Measurements from ENCODE around the gene CAMK1G.

CAMK1G gene

DNA sequence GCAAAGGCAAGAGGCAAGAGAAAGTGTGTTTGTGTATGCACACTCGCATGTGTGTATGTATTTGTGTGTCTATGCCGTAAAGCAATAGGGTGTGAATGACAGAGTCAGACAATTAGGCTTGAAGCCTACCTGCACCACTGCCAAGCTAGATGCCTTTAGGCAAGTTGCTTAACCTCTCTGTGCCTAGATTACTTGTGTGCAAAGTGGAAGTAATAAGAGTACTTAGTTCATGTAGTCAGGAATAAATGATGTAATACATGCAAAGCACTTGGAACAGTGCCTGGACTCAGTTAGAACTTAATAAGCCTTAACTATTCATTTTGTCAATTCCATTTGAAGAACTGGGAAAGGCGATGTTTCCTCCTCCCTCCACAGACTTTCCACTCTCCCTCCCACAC lies 37.0 kb downstream of the CAMK1G start:
- DNase-seq, result peak; percentile 31

DNA sequence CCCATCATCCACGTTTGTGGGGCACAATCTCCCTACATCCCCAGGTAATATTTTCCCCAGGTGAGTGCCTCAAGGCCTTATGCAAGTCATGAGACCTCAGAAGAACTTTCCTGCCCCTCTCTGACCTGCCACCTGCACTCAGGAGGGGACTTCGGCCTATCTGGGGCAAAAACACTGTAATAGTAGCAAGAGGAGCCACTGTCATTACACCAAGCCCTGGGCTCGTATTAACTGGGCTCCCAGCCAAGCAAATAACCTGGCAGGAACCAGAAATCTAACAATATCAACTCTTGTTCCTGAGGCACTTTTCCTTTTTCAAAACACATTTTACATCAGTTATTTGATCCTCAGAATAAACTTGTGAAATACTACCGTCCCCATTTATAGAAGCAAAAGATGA lies 37.8 kb downstream of the CAMK1G start:
- no peak for DNase-seq

DNA sequence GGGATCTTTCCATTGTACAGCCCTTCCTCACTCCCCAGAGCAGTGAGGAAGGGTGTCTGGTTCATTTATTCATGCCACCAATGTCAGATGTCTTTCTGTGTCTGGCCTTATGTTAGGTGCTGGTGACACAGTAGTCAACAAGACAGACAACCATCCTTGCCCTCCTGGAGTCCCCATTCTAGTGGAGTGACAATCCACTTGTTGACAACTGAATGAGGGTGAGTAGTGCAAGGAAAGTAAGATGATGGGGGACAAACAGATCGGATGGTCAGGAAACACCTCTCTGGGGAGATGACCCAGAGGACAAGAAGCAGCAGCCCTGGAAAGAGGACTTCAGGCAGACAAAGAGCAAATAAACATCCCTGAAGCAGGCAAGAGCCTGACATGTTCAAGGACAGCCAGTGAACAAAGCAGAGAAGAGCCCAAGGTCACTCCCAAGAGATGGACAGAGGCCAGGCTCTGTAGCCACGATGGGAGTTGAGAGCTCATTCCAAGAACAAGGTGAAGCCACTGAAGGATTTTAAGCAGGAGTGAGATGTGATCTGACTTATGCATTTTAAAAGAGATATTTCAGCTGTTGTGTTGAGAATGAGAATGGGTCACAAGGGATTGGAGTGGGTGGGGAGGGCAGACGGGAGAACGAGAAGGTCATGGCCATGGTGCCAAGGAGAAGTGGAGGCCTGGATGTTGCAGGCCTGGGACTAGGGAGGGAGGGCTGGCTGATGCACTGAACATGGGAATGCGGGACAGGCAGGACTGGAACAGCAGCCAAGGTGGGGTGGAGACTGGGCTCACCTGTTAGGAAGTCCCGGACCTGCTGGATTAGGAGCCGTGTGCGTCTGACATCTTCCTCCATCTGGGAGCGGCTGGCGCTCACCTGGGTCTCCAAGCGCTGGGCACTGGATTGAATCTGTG lies 38.5 kb downstream of the CAMK1G start:
- DNase-seq, result no peak

GRCh38 chr1:209622841-209623829 lies 39.6 kb downstream of the CAMK1G start:
- DNase-seq, result no peak

- DNase-seq, result no peak
Measured at GRCh38 chr1:209624558-209625549, 41.3 kb downstream of the CAMK1G start.

- no peak for DNase-seq
Measured at GRCh38 chr1:209625791-209626285, 42.3 kb downstream of the CAMK1G start.

- no peak for DNase-seq
Measured at GRCh38 chr1:209626346-209627026, 43.0 kb downstream of the CAMK1G start.

DNA sequence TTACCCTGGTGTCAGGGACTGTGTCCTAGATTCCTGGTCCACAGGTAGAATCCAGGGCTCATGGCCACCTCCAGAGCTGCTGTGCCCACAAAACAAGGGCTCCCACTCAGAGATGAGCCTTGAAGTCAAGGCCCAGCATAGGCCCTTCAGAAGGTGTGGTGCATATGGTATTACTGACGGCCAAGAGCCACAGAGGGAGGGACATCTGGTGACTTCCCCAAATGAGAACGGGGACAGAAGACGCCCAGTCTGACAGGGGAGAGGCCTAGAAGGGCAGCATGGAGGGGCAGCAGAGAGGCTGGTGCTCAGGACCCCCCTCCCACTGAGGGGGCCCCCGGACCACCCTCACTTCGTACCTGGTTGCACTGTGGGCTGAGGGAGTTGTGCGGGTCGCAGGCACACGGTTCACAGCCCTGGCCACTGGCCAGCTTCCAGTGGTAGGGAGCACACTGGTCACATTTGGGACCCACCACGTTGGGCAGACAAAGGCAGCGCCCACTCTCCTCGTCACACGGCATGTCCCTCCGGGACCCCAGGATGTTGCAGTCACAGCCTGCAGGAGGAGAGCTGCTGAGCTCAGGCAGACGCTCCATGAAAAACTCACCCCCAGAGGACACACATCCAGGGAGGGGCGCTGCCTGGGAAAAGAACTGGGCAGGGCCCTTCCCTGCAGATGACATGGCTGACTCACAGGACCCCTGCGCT lies 43.7 kb downstream of the CAMK1G start:
- DNase-seq, result no peak

DNA sequence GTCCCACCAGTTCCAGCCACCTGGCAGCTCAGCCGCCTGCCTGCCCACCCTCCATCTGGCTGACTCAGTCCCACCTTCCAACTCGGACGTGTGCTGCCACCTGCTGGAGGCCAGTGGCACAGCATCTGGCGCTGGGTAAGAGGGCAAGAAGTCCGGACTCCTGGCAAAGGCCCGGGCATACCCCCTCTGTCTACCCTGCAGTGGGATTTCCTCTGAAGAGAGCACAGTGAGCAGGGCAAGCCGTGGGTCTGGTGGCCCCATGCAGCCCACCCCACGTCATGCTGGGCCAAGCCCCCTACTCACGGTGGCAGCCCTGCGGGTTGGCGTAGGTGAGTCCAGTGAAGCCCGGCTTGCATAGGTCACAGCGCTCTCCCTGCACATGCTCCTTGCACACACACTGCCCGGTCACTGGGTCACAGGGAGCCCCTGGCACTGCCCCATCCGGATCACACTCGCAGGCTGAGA lies 44.2 kb downstream of the CAMK1G start:
- DNase-seq, result peak; percentile 68

DNA sequence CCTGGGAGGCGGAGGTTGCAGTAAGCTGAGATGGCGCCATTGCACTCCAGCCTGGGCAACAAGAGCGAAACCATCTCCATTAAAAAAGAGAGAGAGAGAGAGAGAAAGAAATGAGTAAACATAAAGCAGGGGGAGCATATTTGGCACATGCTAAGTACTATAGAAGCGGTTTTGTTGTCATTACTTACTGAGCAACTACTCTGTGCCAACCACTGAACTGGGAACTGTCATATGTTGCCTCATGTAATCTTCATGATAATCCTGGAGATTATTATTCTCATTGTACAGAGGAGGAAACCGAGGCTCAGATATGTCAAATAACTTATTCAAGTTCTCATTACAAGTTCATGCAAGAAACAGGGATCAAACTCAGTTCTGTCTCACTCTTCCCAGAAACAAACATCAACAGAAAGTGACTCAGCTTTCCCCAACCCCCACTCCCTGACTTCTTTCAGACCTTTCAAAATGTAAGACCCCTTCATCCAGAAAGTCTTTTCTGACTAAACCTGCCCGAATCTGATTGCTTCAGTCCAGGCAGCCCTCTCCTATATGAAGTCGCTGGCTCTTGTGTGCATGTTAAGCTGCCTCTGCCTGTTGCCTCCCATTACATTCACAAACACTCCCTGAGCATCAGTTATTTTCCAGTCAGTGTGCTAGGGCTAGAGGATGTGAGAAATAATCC lies 45.2 kb downstream of the CAMK1G start:
- no peak for DNase-seq

DNA sequence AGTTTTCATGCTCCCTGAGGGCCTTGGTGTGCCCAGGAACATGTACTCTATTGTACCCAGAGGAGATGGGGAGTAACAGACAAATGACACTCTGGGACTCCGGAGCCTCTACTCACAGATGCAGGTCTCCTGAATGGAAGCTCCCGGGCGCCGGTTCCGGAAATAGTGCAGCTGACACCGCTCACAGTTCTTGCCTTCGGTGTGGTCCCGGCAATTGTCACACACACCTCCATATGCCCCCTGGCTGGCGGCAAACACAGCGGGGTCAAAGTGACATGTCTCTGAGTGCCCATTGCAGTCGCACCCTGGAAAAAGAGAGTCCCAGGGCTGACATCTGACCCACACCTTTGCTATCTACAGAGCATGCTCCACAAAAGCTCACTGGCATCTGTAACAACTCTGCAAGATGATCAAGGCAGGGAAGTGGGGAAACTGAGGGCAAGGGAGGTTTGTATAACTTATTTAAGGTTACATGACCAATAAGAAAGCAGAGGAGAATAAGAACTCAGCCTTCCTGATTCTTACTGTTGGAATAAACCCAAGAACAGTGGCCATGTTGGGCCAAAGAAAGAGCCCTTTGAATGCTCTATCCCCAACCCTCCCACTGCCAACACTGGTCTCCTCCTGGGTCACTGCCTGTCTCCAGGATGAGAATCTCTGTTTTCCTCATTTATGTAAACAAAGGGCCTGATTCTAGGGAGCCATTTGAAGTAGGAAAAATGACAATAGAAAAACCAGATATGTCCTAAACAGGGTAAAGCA lies 46.3 kb downstream of the CAMK1G start:
- DNase-seq, result no peak

GRCh38 chr1:209630383-209631225 lies 47.1 kb downstream of the CAMK1G start:
- DNase-seq, result no peak

DNA sequence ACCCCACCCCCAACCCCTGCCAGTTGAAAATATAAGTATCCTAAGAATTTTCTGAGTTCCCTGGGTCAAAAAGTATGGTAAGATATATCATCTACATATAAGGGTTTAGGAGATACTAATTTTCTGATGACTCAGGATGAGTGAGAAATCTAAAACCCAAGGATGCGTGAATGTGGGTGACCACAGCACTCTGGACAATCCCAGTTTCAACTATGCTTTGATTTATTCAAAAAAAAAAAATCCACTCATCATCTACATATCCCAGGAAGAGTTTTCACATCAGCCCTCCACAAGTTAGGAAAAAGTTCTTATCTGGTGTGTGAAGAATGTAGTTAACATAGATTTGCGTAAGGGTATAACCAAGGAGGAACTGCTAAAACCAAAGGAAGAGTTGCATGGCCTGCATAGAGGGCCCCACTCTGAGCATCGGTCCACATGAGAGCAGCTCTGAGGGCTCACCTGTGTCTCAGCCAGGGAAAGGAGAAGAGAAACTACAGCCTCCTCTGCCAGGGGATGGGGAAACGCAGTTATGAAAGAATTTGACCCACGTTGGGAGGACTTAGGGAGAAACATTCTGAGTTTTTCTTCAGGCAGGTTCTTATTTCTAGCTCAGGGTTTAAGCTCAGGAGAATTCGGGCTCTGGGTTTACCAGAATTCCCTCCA lies 50.0 kb downstream of the CAMK1G start:
- peak; percentile 84 for DNase-seq

DNA sequence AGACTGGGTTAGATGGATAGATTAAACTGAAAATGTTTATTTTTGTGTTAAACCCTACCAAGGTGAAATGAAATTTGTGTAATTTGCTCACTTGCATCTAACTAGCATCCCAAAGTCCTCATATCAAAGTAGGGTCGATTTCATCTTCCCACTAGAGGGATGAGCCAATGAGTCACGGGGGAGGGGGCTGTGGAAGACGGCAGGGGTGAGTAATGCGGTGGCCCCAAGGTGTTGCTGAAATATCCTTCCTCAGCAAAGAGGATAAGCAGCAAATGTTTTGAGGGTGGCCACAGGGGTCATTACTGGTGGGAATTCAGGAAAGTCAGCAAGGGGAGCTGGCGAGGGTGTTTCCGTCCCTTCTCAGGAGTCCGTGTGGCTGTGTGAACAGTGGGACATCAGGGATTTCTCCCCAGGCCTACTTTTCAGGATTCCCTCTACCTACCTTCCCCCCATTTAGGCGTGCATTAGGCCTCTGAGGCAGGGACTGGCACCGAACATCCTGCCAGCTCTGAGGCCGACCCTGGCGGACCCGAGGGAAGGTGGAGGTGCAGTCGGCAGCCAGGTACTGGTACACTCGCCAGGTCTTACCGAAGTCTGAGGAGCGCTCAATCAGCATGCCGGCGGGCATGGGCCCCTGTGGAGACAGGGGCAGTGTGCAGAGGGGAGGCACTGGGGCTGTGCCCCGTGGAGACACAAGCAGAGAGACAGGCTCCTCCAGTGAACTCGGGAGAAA lies 50.7 kb downstream of the CAMK1G start:
- no peak for DNase-seq

DNA sequence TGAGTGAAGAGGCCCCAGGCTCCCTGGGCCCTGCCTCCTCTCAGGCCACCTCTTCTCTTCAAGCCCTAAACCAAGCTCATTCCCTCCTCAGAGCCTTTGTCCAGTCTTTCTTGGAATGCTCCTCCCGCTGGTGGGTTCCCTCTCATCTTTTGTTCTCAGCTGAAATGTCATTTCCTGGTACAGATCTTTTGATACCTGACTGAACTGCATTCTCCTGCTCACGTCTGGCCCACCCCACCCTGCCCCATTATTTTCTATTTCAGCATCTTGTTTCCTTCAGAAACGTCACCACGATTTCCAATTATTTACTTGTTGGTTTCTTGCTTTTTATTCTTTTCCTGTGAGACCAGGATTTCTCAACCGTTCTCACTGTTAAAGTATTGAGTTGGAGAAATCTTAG lies 52.3 kb downstream of the CAMK1G start:
- DNase-seq, result no peak

GRCh38 chr1:209641832-209642172 lies 58.3 kb downstream of the CAMK1G start:
- no peak for DNase-seq

- DNase-seq, result no peak
Measured at GRCh38 chr1:209642816-209643215, 59.3 kb downstream of the CAMK1G start.
